ACC112 (cell line): ENCODE results near the gene ERN1.

Experiments
- H2AFZ ChIP-seq: fragments of 200-600 bp; sonication (generic); one replicate; pipeline ENCODE4 v1.6.0; 2017; ENCODE audit warnings: antibody characterized with exemption, low read length; ENCODE audit not compliant: unreplicated experiment
- H3K27ac ChIP-seq: fragments of 200-600 bp; sonication (generic); 2 replicates; pipeline ENCODE4 v1.5.1; 2014; ENCODE audit warnings: low read depth, mild to moderate bottlenecking, antibody characterized with exemption, low read length, moderate library complexity
- H3K27me3 ChIP-seq: fragments of 200-600 bp; sonication (generic); 2 replicates; pipeline ENCODE4 v1.6.1; 2014; ENCODE audit warnings: mild to moderate bottlenecking, antibody characterized with exemption, low read length, moderate library complexity, mixed read lengths; ENCODE audit not compliant: insufficient read depth
- H3K36me3 ChIP-seq: fragments of 200-600 bp; sonication (generic); 2 replicates; pipeline ENCODE4 v1.6.1; 2016; ENCODE audit warnings: mild to moderate bottlenecking, antibody characterized with exemption, low read length, moderate library complexity, mixed read lengths; ENCODE audit not compliant: insufficient read depth
- H3K4me1 ChIP-seq: fragments of 200-600 bp; sonication (generic); one replicate; pipeline ENCODE4 v1.6.1; 2016; ENCODE audit warnings: low read length, mixed read lengths; ENCODE audit not compliant: insufficient read depth, unreplicated experiment, control insufficient read depth
- H3K4me3 ChIP-seq: fragments of 200-600 bp; sonication (generic); 2 replicates; pipeline ENCODE4 v1.5.1; 2014; ENCODE audit warnings: mild to moderate bottlenecking, low read depth, low read length
- H3K79me2 ChIP-seq: fragments of 200-600 bp; sonication (generic); one replicate; pipeline ENCODE4 v1.6.0; 2016; ENCODE audit warnings: low read length; ENCODE audit not compliant: control insufficient read depth, unreplicated experiment, insufficient read depth

Gene ERN1

GRCh38 chr17:64067657-64068056 lies 62.3 kb downstream of the ERN1 start:
- no peak overlapping the region for H3K27ac ChIP-seq
- no peaks in the 10 kb centered on the region for H3K79me2 ChIP-seq

GRCh38 chr17:64066716-64067115 lies 63.2 kb downstream of the ERN1 start:
- no peak overlapping the region for H2AFZ ChIP-seq
- H3K27me3 ChIP-seq = no peaks in the 10 kb centered on the region
- H3K79me2 ChIP-seq = no peaks in the 10 kb centered on the region
- H3K27ac ChIP-seq = no peak overlapping the region
- H3K36me3 ChIP-seq = peaks cover 36% of the 10 kb centered on the region
- no peak overlapping the region for H3K4me3 ChIP-seq
- H3K4me1 ChIP-seq = peaks cover under 1% of the 10 kb centered on the region

More at GRCh38 chr17:64067657-64068056, 62.3 kb downstream of the ERN1 start:
- Histone ChIP-seq H3K4me3 (no peak overlapping the region), H3K4me1 (no peaks in the 10 kb centered on the region), H3K36me3 (peaks cover 36% of the 10 kb centered on the region), H3K27me3 (no peaks in the 10 kb centered on the region), H2AFZ (no peak overlapping the region)

GRCh38 chr17:64065161-64065560 lies 64.8 kb downstream of the ERN1 start:
- Histone ChIP-seq H3K79me2 (no peaks in the 10 kb centered on the region), H3K4me1 (peaks cover 6% of the 10 kb centered on the region), H3K27ac (no peak overlapping the region), H3K36me3 (peaks cover 25% of the 10 kb centered on the region), H2AFZ (no peak overlapping the region), H3K4me3 (no peak overlapping the region), H3K27me3 (no peaks in the 10 kb centered on the region)

- H3K36me3 ChIP-seq = peaks cover 16% of the 10 kb centered on the region
- H2AFZ ChIP-seq = no peak overlapping the region
- H3K79me2 ChIP-seq = no peaks in the 10 kb centered on the region
- H3K4me1 ChIP-seq = peaks cover 6% of the 10 kb centered on the region
- H3K4me3 ChIP-seq = no peak overlapping the region
- no peaks in the 10 kb centered on the region for H3K27me3 ChIP-seq
- no peak overlapping the region for H3K27ac ChIP-seq
These were observed 65.6 kb downstream of the ERN1 start for GRCh38 chr17:64064331-64064730.

- Histone ChIP-seq H3K4me3 (no peak overlapping the region), H3K4me1 (peaks cover 6% of the 10 kb centered on the region), H3K36me3 (peaks cover 11% of the 10 kb centered on the region), H3K27ac (no peak overlapping the region), H2AFZ (no peak overlapping the region), H3K27me3 (no peaks in the 10 kb centered on the region), H3K79me2 (no peaks in the 10 kb centered on the region)
These were observed 66.1 kb downstream of the ERN1 start for GRCh38 chr17:64063766-64064224.

- Histone ChIP-seq H2AFZ (no peak overlapping the region), H3K4me1 (peaks cover 6% of the 10 kb centered on the region), H3K36me3 (peaks cover 4% of the 10 kb centered on the region; the same call in 1 of the 2 replicates), H3K4me3 (no peak overlapping the region), H3K79me2 (no peaks in the 10 kb centered on the region), H3K27ac (no peak overlapping the region), H3K27me3 (no peaks in the 10 kb centered on the region)
These were observed 66.9 kb downstream of the ERN1 start for GRCh38 chr17:64063088-64063487.

GRCh38 chr17:64061178-64061898 lies 68.6 kb downstream of the ERN1 start:
- Histone ChIP-seq H2AFZ (no peak overlapping the region), H3K4me1 (peaks cover 6% of the 10 kb centered on the region), H3K27me3 (no peaks in the 10 kb centered on the region), H3K27ac (peak overlapping the region; percentile 29; the same call in 1 of the 2 replicates), H3K79me2 (no peaks in the 10 kb centered on the region), H3K36me3 (no peaks in the 10 kb centered on the region), H3K4me3 (no peak overlapping the region)

GRCh38 chr17:64060331-64060730 lies 69.6 kb downstream of the ERN1 start:
- Histone ChIP-seq H3K27ac (no peak overlapping the region), H3K27me3 (no peaks in the 10 kb centered on the region), H2AFZ (no peak overlapping the region), H3K36me3 (no peaks in the 10 kb centered on the region), H3K4me1 (peaks cover 6% of the 10 kb centered on the region), H3K79me2 (no peaks in the 10 kb centered on the region), H3K4me3 (no peak overlapping the region)

GRCh38 chr17:64059756-64060155 lies 70.2 kb downstream of the ERN1 start:
- Histone ChIP-seq H3K27me3 (no peaks in the 10 kb centered on the region), H2AFZ (no peak overlapping the region), H3K79me2 (no peaks in the 10 kb centered on the region), H3K27ac (no peak overlapping the region), H3K36me3 (no peaks in the 10 kb centered on the region), H3K4me1 (peaks cover 6% of the 10 kb centered on the region), H3K4me3 (no peak overlapping the region)

GRCh38 chr17:64058621-64059020 lies 71.3 kb downstream of the ERN1 start:
- no peak overlapping the region for H2AFZ ChIP-seq
- H3K4me3 ChIP-seq = no peak overlapping the region
- no peaks in the 10 kb centered on the region for H3K79me2 ChIP-seq
- no peak overlapping the region for H3K27ac ChIP-seq
- peaks cover 6% of the 10 kb centered on the region for H3K4me1 ChIP-seq
- 0 out of 2 replicates have a peak, but pooled peaks cover 3% of the 10 kb centered on the region for H3K36me3 ChIP-seq
- H3K27me3 ChIP-seq = no peaks in the 10 kb centered on the region

GRCh38 chr17:64057701-64058263 lies 72.2 kb downstream of the ERN1 start:
- H3K36me3 ChIP-seq = 0 out of 2 replicates have a peak, but pooled peaks cover 3% of the 10 kb centered on the region

More at GRCh38 chr17:64057701-64058263, 72.2 kb downstream of the ERN1 start:
- Histone ChIP-seq H3K27me3 (no peaks in the 10 kb centered on the region), H3K79me2 (no peaks in the 10 kb centered on the region), H3K4me1 (peaks cover 6% of the 10 kb centered on the region), H3K4me3 (no peak overlapping the region), H2AFZ (no peak overlapping the region), H3K27ac (no peak overlapping the region)
